Panc1 (cell line): Measurements from ENCODE around the gene BABAM2. TPM values are rescaled to one million over a fixed set of nuclear protein-coding genes. Genes with fewer than 3 reads are reported as not detected.

Experiments used
- ATAC-seq: fragments of 200-7000 bp; cut with Tn5 transposase; 2 replicates; pipeline ENCODE4 v1.9.1; 2020; ENCODE audit warnings: mild to moderate bottlenecking, moderate library complexity
- BruUV-seq: library from RNA; stranded (reverse); fragments of 400-500 nt; replicated peaks from 2 replicates; lab custom pipeline; 2021; lab: Mats Ljungman, UMichigan
- CTCF ChIA-PET: fragments of 300-600 bp; sonication (Branson Sonifier 250); formaldehyde crosslinking; loops from one replicate; lab custom pipeline; 2022; ENCODE audit warnings: antibody characterized with exemption; lab: Charles Lee
- POLR2A ChIA-PET: fragments of 300-600 bp; sonication (Branson Sonifier 250); formaldehyde crosslinking; loops from one replicate; lab custom pipeline; 2022; ENCODE audit warnings: antibody characterized with exemption; lab: Charles Lee
- DNase-seq: peaks from one replicate; pipeline ENCODE4 v3.0.0-alpha.2; 2010; ENCODE audit warnings: low read depth, low spot score
- H3K27ac ChIP-seq: 2 replicates; pipeline ENCODE4 v1.5.1; 2011; ENCODE audit warnings: mild to moderate bottlenecking, low read length, inconsistent platforms
- H3K27me3 ChIP-seq: fragments of 200-500 bp; sonication (Bioruptor generic); 2 replicates; pipeline ENCODE4 v1.6.0; 2014; ENCODE audit warnings: low read length, inconsistent platforms; ENCODE audit not compliant: control insufficient read depth, insufficient read depth
- H3K36me3 ChIP-seq: fragments of 200-500 bp; sonication (Bioruptor generic); 2 replicates; pipeline ENCODE4 v1.5.1; 2014; ENCODE audit warnings: inconsistent platforms, mild to moderate bottlenecking, low read length, moderate library complexity; ENCODE audit not compliant: control insufficient read depth, insufficient read depth
- H3K4me1 ChIP-seq: 2 replicates; pipeline ENCODE4 v1.5.1; 2011; ENCODE audit warnings: inconsistent platforms, mild to moderate bottlenecking, low read length, moderate library complexity; ENCODE audit not compliant: control insufficient read depth, insufficient read depth
- H3K4me3 ChIP-seq, 2 experiments: 2 replicates each; pipeline ENCODE4 v1.5.1; 2011 to 2012; ENCODE audit warnings: low read depth in 2 of 2, low read length in 2 of 2, mild to moderate bottlenecking in 2 of 2, inconsistent platforms in 1 of 2, moderate library complexity in 1 of 2
- H3K9me3 ChIP-seq: fragments of 200-500 bp; sonication (Bioruptor generic); 2 replicates; pipeline ENCODE4 v1.5.1; 2014; ENCODE audit warnings: low read depth, mild to moderate bottlenecking, inconsistent platforms, low read length, moderate library complexity; ENCODE audit not compliant: control insufficient read depth, insufficient read depth
- CTCF ChIP-seq: fragments of 450-650 bp; IDR thresholded peaks from 2 replicates; pipeline ENCODE4 v1.5.1; 2017; ENCODE audit warnings: mild to moderate bottlenecking
- POLR2AphosphoS5 ChIP-seq: IDR thresholded peaks from 2 replicates; pipeline ENCODE4 v1.6.1; 2012; ENCODE audit warnings: mild to moderate bottlenecking, low read depth, low read length, moderate library complexity
- SIN3A ChIP-seq: IDR thresholded peaks from 2 replicates; pipeline ENCODE4 v1.6.1; 2012; ENCODE audit warnings: low read depth, mild to moderate bottlenecking, low read length, moderate library complexity, borderline replicate concordance; ENCODE audit not compliant: insufficient read depth
- TCF7L2 ChIP-seq: IDR thresholded peaks from 2 replicates; pipeline ENCODE4 v1.6.1; 2011; ENCODE audit warnings: mild to moderate bottlenecking, low read depth, low read length, inconsistent platforms
- in situ Hi-C: cut with HindIII; loops from 2 replicates; pipeline ENCODE4 v1.10.0; 2016; ENCODE audit warnings: low sequenced_read_pairs, low pct_unique_long_range_greater_than_20kb
- intact Hi-C: fragments of 100-400 bp; cut with micrococcal nuclease; formaldehyde crosslinking; loops from one replicate; pipeline ENCODE4 v1.10.0; 2022; ENCODE audit not compliant: unreplicated experiment
- total RNA-seq: library from RNA; stranded (reverse); gene quantifications from one replicate; pipeline ENCODE4 v1.2.1, GENCODE V29; 2021; ENCODE audit not compliant: unreplicated experiment
- TF ChIP-seq, protein P1 (sequence below), 2 experiments: IDR thresholded peaks; 2 replicates each; pipeline ENCODE4 v1.6.1; 2011 to 2012; ENCODE audit warnings: low read depth in 2 of 2, control low read depth in 1 of 2, low read length in 1 of 2, mild to moderate bottlenecking in 1 of 2, moderate library complexity in 1 of 2; ENCODE audit not compliant: insufficient read depth in 1 of 2

Gene BABAM2
- total RNA-seq, 1 experiment from 2014 or later, result 31.2 TPM

- Histone ChIP-seq H3K4me3 (no peak overlapping the region), H3K27me3 (no peaks in the 10 kb centered on the region), H3K4me1 (no peaks in the 10 kb centered on the region), H3K36me3 (no peaks in the 10 kb centered on the region), H3K27ac (no peak overlapping the region), H3K9me3 (no peaks in the 10 kb centered on the region)
- no peak for ATAC-seq
- POLR2A ChIA-PET, result no interaction called here
- intact Hi-C loops, result no loop called here
- TF ChIP-seq, protein P1, sequence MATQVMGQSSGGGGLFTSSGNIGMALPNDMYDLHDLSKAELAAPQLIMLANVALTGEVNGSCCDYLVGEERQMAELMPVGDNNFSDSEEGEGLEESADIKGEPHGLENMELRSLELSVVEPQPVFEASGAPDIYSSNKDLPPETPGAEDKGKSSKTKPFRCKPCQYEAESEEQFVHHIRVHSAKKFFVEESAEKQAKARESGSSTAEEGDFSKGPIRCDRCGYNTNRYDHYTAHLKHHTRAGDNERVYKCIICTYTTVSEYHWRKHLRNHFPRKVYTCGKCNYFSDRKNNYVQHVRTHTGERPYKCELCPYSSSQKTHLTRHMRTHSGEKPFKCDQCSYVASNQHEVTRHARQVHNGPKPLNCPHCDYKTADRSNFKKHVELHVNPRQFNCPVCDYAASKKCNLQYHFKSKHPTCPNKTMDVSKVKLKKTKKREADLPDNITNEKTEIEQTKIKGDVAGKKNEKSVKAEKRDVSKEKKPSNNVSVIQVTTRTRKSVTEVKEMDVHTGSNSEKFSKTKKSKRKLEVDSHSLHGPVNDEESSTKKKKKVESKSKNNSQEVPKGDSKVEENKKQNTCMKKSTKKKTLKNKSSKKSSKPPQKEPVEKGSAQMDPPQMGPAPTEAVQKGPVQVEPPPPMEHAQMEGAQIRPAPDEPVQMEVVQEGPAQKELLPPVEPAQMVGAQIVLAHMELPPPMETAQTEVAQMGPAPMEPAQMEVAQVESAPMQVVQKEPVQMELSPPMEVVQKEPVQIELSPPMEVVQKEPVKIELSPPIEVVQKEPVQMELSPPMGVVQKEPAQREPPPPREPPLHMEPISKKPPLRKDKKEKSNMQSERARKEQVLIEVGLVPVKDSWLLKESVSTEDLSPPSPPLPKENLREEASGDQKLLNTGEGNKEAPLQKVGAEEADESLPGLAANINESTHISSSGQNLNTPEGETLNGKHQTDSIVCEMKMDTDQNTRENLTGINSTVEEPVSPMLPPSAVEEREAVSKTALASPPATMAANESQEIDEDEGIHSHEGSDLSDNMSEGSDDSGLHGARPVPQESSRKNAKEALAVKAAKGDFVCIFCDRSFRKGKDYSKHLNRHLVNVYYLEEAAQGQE (IDR thresholded peaks at IDR 0.05; ENCODE audit: insufficient read depth in 1 of 2, low read depth in 2 of 2, low read length in 1 of 2), result no peak
- TF ChIP-seq CTCF (no peak), TCF7L2 (no peak), POLR2AphosphoS5 (no peak), SIN3A (no peak)
- no peak for DNase-seq
- BruUV-seq, result no TSS peak
- in situ Hi-C loops, result no loop called here
- CTCF ChIA-PET, result no interaction called here
Observed at GRCh38 chr2:28101892-28102291, 211.4 kb downstream of the BABAM2 start.

DNA sequence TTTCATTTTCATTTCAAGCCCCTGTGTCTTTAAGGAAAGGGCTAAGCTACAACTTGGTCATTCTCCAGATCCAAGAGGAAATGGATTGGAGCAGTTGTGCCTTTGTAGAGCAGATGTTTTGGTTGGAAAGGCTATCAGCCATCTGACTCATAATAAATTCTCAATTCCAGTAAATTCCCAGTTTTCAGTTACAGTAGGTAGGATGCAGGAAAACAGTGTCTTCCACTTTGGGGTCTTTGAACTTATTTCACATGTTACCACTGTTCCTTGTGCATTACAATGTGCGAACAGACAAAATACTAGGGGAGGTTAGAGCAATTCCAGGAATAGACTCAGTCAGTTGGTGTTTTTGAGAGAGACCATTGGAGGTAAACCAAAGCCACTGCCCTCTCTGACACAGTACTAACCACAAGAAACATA is 211.9 kb downstream of the BABAM2 start:
- ATAC-seq (no peak), DNase-seq (no peak)
- ChIA-PET CTCF (no interaction called here), POLR2A (no interaction called here)
- no peak overlapping the region for H3K27ac ChIP-seq
- TF ChIP-seq TCF7L2 (no peak), POLR2AphosphoS5 (no peak), CTCF (no peak), SIN3A (no peak)
- TF ChIP-seq, protein P1 (IDR thresholded peaks at IDR 0.05; ENCODE audit: insufficient read depth in 1 of 2, low read depth in 2 of 2, low read length in 1 of 2), result no peak
- H3K36me3 ChIP-seq, result no peaks in the 10 kb centered on the region
- intact Hi-C loops, result no loop called here
- no peak overlapping the region for H3K4me3 ChIP-seq
- H3K4me1 ChIP-seq, result no peaks in the 10 kb centered on the region
- in situ Hi-C loops, result no loop called here
- no peaks in the 10 kb centered on the region for H3K9me3 ChIP-seq
- H3K27me3 ChIP-seq, result no peaks in the 10 kb centered on the region
- no TSS peak for BruUV-seq
